HepG2 (cell line): Measurements from ENCODE around the gene YTHDF1. TPM values are rescaled to one million over a fixed set of nuclear protein-coding genes. Genes with fewer than 3 reads are reported as not detected.

ENCODE experiments used
- BCL3 ChIP-seq: sonication (generic); formaldehyde crosslinking; IDR thresholded peaks from 2 replicates; pipeline ENCODE4 v1.5.1; 2020; ENCODE audit warnings: mild to moderate bottlenecking, missing genetic modification reagents, moderate library complexity
- CTCF ChIP-seq: sonication (generic); formaldehyde crosslinking; IDR thresholded peaks from 2 replicates; pipeline ENCODE4 v1.5.0; 2020; ENCODE audit warnings: mild to moderate bottlenecking, missing genetic modification reagents, moderate library complexity
- KDM3A ChIP-seq: IDR thresholded peaks from 2 replicates; pipeline ENCODE4 v1.6.1; 2018; ENCODE audit warnings: low read depth, missing compliant biosample characterization
- KLF9 ChIP-seq: IDR thresholded peaks from 2 replicates; pipeline ENCODE4 v1.6.1; 2016; ENCODE audit warnings: low read depth
- MYNN ChIP-seq: sonication (generic); formaldehyde crosslinking; IDR thresholded peaks from 2 replicates; pipeline ENCODE4 v1.4.0; 2020; ENCODE audit warnings: mild to moderate bottlenecking, low read depth, missing genetic modification reagents
- NONO ChIP-seq, 2 experiments: fragments of 450-650 bp in 1 of 2; sonication (generic) in 1 of 2; formaldehyde crosslinking in 1 of 2; IDR thresholded peaks in 1 of 2; conservative IDR thresholded peaks in 1 of 2; 2 replicates each; pipeline versions ENCODE4 v1.6.1 to v1.8.0; 2017 to 2022; ENCODE audit warnings: mild to moderate bottlenecking in 1 of 2, missing genetic modification reagents in 1 of 2, moderate library complexity in 1 of 2
- PAXIP1 ChIP-seq: sonication (generic); formaldehyde crosslinking; conservative IDR thresholded peaks from 2 replicates; pipeline ENCODE4 v1.4.0; 2020; ENCODE audit warnings: mild to moderate bottlenecking, missing genetic modification reagents, moderate library complexity
- SMAD1 ChIP-seq: sonication (generic); formaldehyde crosslinking; IDR thresholded peaks from 2 replicates; pipeline ENCODE4 v1.4.0; 2020; ENCODE audit warnings: missing genetic modification reagents, low read depth, mild to moderate bottlenecking, borderline replicate concordance
- THAP8 ChIP-seq: sonication (generic); formaldehyde crosslinking; IDR thresholded peaks from 2 replicates; pipeline ENCODE4 v1.5.1; 2020; ENCODE audit warnings: missing genetic modification reagents, mild to moderate bottlenecking, borderline replicate concordance
- ZNF598 ChIP-seq: sonication (generic); formaldehyde crosslinking; IDR thresholded peaks from 2 replicates; pipeline ENCODE4 v1.5.1; 2020; ENCODE audit warnings: mild to moderate bottlenecking, missing genetic modification reagents, borderline replicate concordance
- polyA plus RNA-seq, 8 experiments: library from polyadenylated mRNA; depleted of rRNA in 3 of 8; stranded (reverse) in 7 of 8; unstranded in 1 of 8; fragments of >200 nt; fragmentation: Illumina TruSeq in 4 of 8; extraction: Trizol in 4 of 8; gene quantifications; 2 replicates each; pipeline versions ENCODE4 v1.2.1 to v1.2.3, GENCODE V29; 2011 to 2016; ENCODE audit warnings: low read depth in 4 of 8, missing spikeins in 1 of 8, mixed read lengths in 1 of 8; ENCODE audit not compliant: insufficient read depth in 1 of 8
- total RNA-seq, 5 experiments: library from RNA; depleted of rRNA; stranded (reverse); fragments of >200 nt; fragmentation: Illumina TruSeq; extraction: Trizol; gene quantifications; 2 replicates each; pipeline ENCODE4 v1.2.3, GENCODE V29; 2016; ENCODE audit warnings: low read depth in 1 of 5

The YTHDF1 gene
- total and polyA plus RNA-seq, 2 of the 13 experiments (the other 11 are each of a cell fraction or from before 2014, with no cell fraction given): 34.5 to 37.7 TPM

- TF ChIP-seq BCL3 (peak; percentile 62; the same call in 1 of the 2 replicates), KLF9 (no peak), CTCF (peak; percentile 96), ZNF598 (CRISPR knock-in tag) (0 out of 2 replicates have a peak, but pooled peaks have one; percentile 75), THAP8 (CRISPR knock-in tag) (no peak), NONO (IDR thresholded peaks at IDR 0.05) (no peak), NONO (CRISPR knock-in tag; conservative IDR thresholded peaks at IDR 0.05) (no peak), MYNN (CRISPR knock-in tag) (peak; percentile 33; the same call in 1 of the 2 replicates), KDM3A (CRISPR knock-in tag) (0 out of 2 replicates have a peak, but pooled peaks have one; percentile 42), SMAD1 (CRISPR knock-in tag) (0 out of 2 replicates have a peak, but pooled peaks have one; percentile 26), PAXIP1 (no peak)
Observed at GRCh38 chr20:63223121-63223825, 7.3 kb upstream of the YTHDF1 start (continued).
